ENCODE data around the gene IMMP2L.
"Not testable (repeated sequence)": the region's sequence is repeated elsewhere in the genome, so short reads cannot be mapped to it uniquely, and the experiment has no call there.

Gene IMMP2L

DNA sequence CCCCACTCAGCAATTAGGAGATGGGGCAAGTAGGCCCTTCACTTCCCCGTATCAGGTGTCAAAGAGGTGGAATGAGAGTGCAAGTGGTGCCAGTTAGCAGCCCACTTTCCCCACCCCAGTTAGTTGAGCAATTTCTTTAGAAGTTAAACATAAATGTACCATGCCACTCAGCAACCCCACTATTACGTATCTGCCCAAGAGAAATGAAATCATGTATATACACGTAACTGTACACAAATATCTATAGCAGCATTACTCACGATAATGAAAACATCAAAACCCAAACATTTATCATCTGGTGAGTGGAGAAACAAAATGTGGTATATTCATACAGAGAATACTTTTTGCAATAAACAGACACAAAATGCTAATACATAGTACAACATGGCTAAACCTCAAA lies 50.4 kb downstream of the IMMP2L start:
- no peak for DNase-seq (ENCODE audit: low read depth)
- TF ChIP-seq, protein P1, sequence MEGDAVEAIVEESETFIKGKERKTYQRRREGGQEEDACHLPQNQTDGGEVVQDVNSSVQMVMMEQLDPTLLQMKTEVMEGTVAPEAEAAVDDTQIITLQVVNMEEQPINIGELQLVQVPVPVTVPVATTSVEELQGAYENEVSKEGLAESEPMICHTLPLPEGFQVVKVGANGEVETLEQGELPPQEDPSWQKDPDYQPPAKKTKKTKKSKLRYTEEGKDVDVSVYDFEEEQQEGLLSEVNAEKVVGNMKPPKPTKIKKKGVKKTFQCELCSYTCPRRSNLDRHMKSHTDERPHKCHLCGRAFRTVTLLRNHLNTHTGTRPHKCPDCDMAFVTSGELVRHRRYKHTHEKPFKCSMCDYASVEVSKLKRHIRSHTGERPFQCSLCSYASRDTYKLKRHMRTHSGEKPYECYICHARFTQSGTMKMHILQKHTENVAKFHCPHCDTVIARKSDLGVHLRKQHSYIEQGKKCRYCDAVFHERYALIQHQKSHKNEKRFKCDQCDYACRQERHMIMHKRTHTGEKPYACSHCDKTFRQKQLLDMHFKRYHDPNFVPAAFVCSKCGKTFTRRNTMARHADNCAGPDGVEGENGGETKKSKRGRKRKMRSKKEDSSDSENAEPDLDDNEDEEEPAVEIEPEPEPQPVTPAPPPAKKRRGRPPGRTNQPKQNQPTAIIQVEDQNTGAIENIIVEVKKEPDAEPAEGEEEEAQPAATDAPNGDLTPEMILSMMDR (IDR thresholded peaks at IDR 0.05; ENCODE audit: low read length, missing control alignments) = no peak
- no peak overlapping the region for H3K4me3 ChIP-seq (replicated peaks; ENCODE audit: low read depth, low read length)

DNA sequence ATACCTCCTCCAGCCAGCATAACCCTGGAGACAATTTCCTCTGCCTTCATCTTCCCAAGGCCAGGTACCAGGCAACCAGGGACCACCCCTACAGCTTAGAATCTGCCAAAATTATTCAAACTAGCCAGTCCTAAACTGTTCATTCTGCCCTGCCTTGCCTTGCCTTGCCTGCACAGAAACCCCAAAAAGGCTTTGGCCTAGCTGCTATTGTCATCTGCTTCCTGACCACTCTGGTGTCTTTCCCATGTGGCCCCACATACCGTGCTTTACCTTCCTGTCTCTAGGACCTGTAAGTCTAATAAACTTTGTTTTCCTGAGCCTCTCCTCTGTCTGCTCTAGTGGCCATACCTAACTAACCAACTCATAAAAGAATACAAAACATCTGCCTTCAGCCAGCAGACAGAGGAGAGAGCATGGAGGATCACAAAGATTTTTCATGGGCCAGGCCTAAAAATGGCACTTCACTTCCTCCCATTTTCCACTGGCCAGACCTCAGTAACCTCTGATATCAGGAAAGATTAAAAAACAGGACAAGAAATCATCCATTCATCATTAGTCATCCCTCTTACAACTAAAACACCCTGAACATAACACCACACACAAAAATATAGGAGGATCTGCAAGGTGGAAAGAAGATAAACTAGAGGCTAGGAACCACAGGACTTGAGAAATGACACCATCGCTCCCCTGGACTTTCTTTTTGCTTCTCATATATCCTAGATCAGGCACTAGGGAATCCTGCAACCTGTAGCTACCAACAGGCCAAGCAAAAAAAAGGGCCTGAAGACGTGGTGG lies 51.5 kb downstream of the IMMP2L start:
- H3K4me3 ChIP-seq (replicated peaks; ENCODE audit: low read depth, low read length) = no peak overlapping the region
- TF ChIP-seq, protein P1 (IDR thresholded peaks at IDR 0.05; ENCODE audit: low read length, missing control alignments) = no peak
- no peak for DNase-seq (ENCODE audit: low read depth)

DNA sequence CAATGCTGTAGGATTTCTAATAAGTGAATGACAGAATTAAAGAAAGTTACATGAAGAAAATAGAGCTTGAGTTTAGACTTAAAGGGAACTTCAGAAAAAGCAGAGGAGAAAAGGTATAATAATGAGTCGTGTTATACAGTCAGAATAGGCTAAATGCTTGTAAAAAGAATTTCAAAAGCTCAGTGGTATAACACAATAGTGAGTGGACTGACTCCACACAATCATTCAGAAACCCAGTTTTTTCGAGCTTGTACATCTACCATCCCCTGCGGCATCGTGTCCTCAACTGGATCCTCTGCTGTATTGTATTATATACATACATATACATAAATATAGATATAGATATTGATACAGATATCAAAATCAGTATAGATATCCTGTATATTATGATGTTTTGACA lies 52.2 kb downstream of the IMMP2L start:
- TF ChIP-seq, protein P1 (IDR thresholded peaks at IDR 0.05; ENCODE audit: low read length, missing control alignments) = no peak
- DNase-seq (ENCODE audit: low read depth) = no peak

DNA sequence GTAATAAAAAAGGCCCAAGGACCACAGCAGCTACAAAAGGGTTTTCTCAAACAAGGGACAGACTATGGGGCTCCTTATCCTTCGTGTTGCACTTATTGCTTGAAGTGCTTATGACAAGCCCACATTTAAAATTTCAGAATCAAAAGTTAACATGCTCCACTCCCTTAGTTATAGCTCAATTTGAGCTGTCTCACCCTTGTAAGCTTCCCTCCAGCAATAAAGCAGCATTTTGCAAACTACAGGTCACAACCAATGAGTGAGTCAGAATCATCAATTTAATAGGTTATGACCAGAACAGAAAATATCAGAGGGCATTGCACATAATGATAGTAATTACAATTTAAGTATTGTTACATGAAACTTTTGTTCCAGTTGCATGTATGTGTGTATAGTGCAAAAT lies 53.0 kb downstream of the IMMP2L start:
- TF ChIP-seq, protein P1 (IDR thresholded peaks at IDR 0.05; ENCODE audit: low read length, missing control alignments) = no peak
- H3K4me3 ChIP-seq (replicated peaks; ENCODE audit: low read depth, low read length) = no peak overlapping the region
- DNase-seq (ENCODE audit: low read depth) = no peak

More for the DNA sequence above, 52.2 kb downstream of the IMMP2L start:
- no peak overlapping the region for H3K4me3 ChIP-seq (replicated peaks; ENCODE audit: low read depth, low read length)

DNA sequence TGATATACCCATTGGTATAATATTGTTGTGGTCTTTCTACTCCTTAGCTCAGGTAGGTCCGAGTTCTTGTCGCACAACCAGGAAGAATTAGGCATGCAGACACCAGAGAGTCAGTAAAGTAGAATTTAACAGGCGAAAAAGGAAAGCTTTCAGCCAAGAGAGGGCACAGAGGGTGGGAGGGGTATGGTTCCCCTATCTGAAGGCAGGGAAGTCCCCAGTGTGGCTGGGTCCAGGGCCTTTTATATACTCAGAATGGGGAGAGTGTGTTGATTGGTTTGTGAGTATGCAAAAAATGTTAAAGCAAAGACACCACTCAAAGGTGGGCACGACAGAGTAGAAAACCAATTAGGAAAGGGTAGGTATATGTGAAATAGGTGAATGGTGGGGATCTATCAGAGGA lies 53.9 kb downstream of the IMMP2L start:
- DNase-seq (ENCODE audit: low read depth) = no peak
- no peak overlapping the region for H3K4me3 ChIP-seq (replicated peaks; ENCODE audit: low read depth, low read length)
- TF ChIP-seq, protein P1 (IDR thresholded peaks at IDR 0.05; ENCODE audit: low read length, missing control alignments) = no peak

DNA sequence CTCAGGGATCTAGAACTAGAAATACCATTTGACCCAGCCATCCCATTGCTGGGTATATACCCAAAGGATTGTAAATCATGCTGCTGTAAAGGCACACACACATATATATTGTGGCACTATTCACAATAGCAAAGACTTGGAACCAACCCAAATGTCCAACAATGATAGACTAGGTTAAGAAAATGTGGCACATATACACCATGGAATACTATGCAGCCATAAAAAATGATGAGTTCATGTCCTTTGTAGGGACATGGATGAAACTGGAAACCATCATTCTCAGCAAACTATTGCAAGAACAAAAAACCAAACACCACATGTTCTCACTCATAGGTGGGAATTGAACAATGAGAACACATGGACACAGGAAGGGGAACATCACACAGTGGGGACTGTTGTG lies 56.9 kb downstream of the IMMP2L start:
- H3K4me3 ChIP-seq (replicated peaks; ENCODE audit: low read depth, low read length); DNase-seq (ENCODE audit: low read depth): not testable (repeated sequence)

DNA sequence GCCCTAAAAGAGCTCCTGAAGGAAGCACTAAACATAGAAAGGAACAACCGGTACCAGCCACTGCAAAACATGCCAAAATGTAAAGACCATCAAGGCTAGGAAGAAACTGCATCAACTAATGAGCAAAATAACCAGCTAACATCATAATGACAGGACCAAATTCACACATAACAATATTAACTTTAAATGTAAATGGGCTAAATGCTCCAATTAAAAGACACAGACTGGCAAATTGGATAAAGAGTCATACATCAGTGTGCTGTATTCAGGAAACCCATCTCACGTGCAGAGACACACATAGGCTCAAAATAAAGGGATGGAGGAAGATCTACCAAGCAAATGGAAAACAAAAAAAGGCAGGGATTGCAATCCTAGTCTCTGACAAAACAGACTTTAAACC lies 60.5 kb downstream of the IMMP2L start:
- not testable (repeated sequence) for H3K4me3 ChIP-seq (replicated peaks; ENCODE audit: low read depth, low read length); DNase-seq (ENCODE audit: low read depth)

DNA sequence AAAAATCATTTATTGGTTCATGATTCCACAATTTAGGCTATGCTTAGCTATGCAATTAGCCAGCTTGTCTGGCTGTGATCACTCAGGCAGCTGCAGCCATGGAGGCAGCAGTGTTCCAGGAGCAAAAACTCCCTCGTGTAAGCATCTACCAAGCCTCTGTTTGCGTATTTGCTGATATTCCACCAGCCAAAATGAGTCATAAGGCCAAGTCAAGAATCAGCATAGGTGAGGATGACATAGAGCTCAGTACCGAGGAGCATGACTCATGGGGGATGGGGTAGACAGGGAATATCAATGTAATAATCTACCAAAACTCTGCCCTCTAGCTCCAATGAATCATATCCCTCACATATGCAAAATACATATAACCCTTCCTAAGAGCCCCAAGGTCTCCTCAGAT lies 63.3 kb downstream of the IMMP2L start:
- TF ChIP-seq, protein P1 (IDR thresholded peaks at IDR 0.05; ENCODE audit: low read length, missing control alignments) = no peak
- peak; percentile 43 for DNase-seq (ENCODE audit: low read depth)
- H3K4me3 ChIP-seq (replicated peaks; ENCODE audit: low read depth, low read length) = no peak overlapping the region

All from fibroblast of pulmonary artery (primary cell).